Medulla oblongata (tissue), 1 donor: Measurements from ENCODE around the gene C19orf25.

Source experiments
- DNase-seq: peaks from one replicate; pipeline ENCODE4 v3.0.0-alpha.2; 2015; ENCODE audit errors: extremely low spot score

Gene C19orf25

GRCh38 chr19:1466461-1467214 is 12.4 kb downstream of the C19orf25 start:
- no peak for DNase-seq

- no peak for DNase-seq
Measured at GRCh38 chr19:1466018-1466460, 13.0 kb downstream of the C19orf25 start.

GRCh38 chr19:1465191-1466016 is 13.6 kb downstream of the C19orf25 start:
- DNase-seq: no peak

DNA sequence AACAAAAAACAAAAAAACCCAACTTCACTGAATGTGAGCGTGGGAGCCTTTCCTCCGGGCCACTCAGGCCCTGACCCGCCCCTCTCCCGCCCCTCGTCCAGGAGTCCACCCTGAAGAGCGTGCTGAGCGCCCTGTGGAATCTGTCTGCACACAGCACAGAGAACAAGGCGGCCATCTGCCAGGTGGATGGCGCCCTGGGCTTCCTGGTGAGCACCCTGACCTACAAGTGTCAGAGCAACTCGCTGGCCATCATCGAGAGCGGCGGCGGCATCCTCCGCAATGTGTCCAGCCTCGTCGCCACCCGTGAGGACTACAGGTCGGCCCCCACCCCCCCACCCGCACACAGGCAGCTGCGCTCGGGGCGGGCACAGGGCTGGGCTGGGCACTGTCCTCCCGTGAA is 17.2 kb downstream of the C19orf25 start:
- no peak for DNase-seq

DNA sequence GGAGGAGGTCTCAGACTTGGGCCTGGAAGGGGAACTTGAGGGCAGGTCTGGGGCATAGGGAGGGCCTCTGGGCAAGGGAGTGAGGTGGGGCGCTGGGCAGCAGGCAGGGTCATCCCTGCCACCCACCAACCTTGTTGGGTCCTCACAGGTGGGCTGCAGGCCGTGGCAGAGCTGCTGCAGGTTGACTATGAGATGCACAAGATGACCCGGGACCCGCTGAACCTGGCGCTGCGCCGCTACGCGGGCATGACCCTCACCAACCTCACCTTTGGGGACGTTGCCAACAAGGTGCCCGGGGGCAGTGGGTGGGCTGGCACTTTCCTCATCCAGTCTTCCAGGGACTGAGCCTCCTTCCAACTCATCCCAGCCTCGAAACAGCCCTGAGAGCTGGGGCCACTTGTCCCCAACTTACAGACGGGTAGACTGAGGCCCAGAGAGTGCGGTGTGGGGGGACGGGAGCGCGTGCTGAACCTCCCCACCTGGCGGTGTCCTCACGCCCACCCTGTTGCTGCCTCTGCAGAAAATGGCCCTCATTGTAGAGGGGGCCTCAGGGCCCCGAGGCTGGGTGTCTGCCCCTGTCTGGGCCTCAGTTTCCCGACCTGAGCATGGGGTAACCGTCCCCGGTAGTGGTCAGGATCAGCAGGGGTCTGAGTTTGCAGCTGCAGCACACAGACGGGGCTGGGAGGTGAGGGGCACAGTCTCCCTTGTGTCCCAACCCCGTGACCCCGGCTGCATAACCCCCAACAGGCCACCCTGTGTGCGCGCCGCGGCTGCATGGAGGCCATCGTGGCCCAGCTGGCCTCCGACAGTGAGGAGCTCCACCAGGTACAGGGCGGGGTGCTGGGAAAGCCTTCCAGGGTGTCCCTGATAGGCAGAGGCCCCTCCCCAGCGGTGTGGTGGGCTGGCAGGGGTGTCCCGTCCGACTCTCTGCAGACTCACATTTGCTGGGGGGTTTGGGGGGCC is 18.7 kb downstream of the C19orf25 start:
- no peak for DNase-seq

GRCh38 chr19:1459479-1459878 is 19.5 kb downstream of the C19orf25 start:
- DNase-seq: no peak

- no peak for DNase-seq
Measured at GRCh38 chr19:1457892-1458291, 21.1 kb downstream of the C19orf25 start.

DNA sequence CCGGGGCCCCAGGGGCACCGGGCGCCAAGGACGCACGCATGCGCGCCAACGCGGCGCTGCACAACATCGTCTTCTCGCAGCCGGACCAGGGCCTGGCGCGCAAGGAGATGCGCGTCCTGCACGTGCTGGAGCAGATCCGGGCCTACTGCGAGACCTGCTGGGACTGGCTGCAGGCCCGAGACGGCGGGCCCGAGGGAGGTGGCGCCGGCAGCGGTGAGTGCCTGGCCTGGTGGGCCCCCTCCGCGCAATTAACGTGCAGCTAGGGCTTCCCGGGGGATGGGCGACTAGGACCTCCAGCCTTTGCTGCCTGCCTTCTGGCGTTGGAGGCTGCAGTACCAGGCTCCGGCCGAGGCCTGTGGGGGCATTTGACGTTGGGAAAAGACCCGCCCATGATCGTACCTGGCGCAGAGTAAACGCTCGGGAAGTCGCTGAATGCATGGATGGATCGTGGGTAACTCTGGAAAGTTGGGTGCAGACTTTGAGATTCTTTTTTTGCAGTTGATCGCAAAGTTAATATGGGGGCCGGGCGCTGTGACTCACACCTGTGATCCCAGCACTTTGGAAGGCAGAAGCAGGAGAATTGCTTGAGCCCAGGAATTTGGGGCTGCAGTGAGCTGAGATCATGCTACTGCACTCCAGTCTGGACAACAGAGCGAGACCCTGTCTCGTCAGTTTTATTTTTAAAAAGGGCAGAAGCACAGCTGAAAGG is 21.8 kb downstream of the C19orf25 start:
- no peak for DNase-seq

DNA sequence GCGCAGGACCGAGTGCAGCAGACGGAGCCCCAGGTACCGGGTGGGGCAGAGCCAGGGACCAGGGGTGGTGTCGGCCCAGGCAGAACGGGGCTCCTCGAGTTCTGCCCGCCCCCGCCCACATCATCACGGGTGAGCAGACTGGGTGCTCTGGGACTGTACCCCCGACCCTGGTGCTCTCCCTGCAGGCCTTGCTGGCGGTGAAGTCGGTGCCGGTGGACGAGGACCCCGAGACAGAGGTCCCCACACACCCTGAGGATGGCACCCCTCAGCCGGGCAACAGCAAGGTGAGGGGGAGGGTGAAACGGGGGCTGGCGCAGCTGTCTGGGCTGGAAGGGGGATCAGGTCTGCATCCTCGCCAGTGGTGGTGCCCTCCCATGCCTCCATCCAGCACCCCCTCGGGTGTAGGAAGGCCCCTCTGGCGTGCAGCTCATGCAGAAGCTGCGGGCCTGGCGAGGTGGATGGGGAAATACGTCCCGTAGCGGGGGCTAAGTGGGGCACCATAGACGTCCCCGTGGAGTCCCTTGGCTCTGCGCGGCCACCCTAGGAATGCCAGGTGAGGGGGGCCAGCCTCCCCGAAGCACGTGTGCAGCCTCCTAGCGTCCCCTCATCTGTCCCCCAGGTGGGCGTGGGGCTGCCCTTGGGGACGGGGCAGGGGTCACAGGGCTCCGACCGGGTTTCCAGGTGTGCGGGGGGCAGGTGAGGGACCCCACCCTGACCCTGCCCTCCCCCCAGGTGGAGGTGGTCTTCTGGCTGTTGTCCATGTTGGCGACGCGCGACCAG is 22.7 kb downstream of the C19orf25 start:
- DNase-seq: no peak

DNA sequence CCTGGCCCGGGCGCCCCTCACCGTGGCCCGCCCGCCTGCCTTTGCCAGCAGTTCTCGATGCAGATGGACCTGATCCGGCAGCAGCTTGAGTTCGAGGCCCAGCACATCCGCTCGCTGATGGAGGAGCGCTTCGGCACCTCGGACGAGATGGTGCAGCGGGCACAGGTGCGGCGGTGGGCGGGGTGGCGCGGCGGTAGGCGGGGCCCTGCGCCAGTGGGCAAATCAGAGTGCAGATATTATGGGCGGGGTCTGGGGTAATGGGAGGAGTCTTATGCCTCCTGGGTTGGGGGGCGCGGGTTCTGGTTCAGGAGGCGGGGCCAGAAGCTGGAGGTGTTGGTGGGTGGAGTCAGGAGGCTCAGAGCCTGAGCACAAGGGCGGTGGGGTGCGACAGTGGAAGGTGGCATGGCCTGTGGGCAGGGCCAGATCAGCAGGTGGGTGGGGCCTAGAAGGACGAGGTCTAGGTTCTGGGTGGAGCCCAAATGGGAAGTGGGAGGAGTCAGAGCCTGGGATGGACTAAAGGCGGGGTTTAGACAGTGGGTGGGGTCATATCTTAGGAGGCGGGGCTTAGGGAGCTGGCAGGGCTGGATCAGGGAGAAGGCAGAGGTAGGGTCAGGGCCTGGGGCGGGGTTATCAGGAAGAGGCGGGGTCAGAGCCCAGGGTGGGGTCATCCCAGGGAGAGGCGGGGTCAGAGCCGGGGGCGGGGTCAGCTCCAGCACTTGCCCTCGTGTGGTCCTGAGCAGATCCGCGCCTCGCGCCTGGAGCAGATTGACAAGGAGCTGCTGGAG is 23.5 kb downstream of the C19orf25 start:
- DNase-seq: peak; percentile 58

- DNase-seq: no peak
Measured at GRCh38 chr19:1455002-1455335, 24.0 kb downstream of the C19orf25 start.

DNA sequence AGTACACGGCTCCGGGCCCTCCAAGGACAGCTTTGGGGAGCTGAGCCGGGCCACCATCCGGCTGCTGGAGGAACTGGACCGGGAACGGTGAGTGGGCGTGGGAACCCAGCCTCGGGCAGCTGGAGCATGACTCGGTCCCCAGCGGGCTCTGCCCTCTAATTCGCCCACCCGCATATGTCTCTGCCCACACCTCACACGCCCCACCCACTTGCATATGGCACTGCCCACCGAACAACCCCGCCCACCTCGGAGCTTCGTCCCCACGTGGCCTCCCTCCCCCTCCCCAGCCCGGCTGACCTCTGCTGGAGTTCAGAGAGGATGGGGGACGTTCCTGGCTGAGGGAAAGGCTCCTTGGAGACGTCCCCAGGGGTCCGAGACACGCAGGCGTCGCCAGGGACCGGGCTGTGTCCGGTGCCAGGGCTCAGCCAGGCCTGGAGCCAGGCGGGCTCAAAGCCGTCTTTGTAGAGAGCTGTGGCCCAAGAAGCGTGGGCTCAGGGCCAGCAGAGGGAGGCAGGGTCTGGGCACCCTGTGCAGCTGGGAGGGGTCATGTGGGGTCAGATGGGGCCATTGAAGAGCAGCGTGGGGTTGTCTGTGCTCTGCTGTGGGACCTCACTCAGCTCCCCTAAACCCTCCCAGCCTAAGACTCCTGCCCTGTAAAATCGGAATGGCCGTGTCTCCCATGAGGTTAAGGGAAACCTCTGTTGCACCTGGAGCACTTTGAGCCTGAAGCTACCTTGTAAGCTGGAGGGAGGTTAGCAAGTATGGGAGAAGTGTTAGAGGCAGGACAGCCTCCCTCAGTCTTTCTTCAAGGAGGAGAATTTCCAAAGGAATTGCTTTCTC is 25.3 kb downstream of the C19orf25 start:
- peak; percentile 98 for DNase-seq

- no peak for DNase-seq
Measured at GRCh38 chr19:1452802-1453524, 26.1 kb downstream of the C19orf25 start.

- peak; percentile 87 for DNase-seq
Measured at GRCh38 chr19:1451916-1452801, 26.9 kb downstream of the C19orf25 start.

DNA sequence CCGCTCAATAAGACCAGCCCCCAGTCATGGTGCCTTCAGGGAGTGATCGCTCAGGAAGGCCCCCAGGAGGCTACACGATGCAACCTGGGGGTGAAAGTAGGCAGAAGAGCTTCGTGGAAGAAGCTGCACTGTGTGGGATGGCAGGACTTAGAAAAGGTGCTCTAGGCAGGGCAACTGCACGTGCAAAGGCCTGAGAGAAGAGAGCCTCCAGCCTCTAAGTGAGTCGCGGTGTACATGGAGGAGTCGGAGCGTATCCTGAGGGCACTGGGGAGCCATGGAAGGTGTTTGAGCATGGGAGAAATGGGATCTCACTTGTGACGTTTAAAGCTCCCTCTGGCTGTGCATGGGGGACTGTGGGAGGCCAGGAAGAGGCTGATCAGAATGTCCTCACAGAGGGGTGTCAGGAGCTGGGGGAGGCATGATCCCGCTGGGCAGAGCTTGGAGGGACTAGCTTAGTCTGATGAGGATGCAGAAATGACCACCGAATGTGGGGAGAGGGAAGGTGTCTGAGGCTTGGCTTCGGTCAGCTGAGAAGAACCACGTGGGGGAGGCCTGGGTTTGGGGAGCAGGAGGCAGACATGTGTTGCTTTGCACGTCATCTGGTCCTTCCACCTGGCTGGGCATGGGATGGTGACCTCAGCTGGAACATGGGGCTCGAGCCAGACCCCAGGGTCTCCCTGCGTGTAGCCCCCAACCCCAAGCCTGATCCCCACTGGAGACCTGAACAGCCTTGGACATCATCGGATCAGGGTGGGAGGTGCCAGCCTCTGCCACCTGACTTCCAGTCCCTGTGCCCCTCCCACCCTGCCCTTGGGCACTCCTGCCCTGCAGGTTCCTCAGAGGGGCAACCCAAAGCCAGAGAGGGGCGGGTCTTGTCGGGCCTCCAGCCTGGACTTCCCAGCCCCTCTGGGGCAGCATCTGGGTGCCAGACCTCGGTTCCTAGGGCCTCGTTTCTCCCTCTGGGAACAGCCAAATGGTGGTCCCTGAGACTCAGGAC is 28.0 kb downstream of the C19orf25 start:
- peak; percentile 77 for DNase-seq
